Measurements from ENCODE around the gene PIK3R2.
"Not testable (repeated sequence)": the region's sequence is repeated elsewhere in the genome, so short reads cannot be mapped to it uniquely, and the experiment has no call there.

Gene PIK3R2

GRCh38 chr19:18152817-18153555 lies at the start of gene PIK3R2:
Gene PIK3R2, plus strand, starts transcription at chr19:18153163. Its CDS starts 2,717 bp downstream, at chr19:18155880.
- DNase-seq (ENCODE audit: low read depth) = peak; percentile 91
- no peak for TF ChIP-seq CTCF (IDR thresholded peaks at IDR 0.05; ENCODE audit: control insufficient read depth, insufficient read depth, low read depth, low read length, missing control alignments)
- H3K4me3 ChIP-seq (ENCODE audit: control insufficient read depth, low read depth, low read length) = peak within 1 kb of the TSS; percentile 86

DNA sequence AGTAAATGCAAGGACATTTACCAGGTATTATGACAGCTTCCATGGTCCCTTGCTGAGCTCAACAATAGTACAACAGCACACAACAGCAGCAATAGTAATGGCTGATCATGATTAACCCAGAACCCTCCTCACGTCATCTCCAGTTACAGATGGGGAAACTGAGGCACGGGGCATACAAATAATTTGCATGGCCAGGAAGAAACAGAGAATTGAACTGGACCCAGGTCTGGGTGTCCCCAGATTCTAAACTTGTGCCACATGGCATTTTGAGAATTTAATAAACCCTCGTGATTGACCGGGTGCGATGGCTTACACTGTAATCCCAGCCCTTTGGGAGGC lies 48.2 kb upstream of the PIK3R2 start:
- DNase-seq (ENCODE audit: low read depth) = no peak
- no peak for TF ChIP-seq CTCF (IDR thresholded peaks at IDR 0.05; ENCODE audit: control insufficient read depth, insufficient read depth, low read depth, low read length, missing control alignments)

DNA sequence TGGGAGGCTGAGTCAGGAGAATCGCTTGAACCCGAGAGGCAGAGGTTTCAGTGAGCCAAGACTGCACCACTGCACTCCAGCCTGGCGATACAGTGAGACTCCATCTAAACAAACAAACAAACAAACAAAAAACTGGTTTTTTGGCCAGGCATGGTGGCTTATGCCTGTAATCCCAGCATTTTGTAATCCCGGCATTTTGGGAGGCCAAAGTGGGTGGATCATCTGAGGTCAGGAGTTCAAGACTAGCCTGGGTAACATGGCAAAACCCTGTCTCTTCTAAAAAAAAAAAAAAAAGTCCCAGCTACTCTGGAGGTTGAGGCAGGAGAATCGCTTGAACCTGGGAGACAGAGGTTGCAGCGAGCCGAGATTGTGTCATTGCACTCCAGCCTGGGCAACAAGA lies 47.7 kb upstream of the PIK3R2 start:
- H3K4me3 ChIP-seq (ENCODE audit: control insufficient read depth, low read depth, low read length); DNase-seq (ENCODE audit: low read depth): not testable (repeated sequence)

More for the DNA sequence above, 48.2 kb upstream of the PIK3R2 start:
- H3K4me3 ChIP-seq (ENCODE audit: control insufficient read depth, low read depth, low read length) = peak overlapping the region; percentile 47

DNA sequence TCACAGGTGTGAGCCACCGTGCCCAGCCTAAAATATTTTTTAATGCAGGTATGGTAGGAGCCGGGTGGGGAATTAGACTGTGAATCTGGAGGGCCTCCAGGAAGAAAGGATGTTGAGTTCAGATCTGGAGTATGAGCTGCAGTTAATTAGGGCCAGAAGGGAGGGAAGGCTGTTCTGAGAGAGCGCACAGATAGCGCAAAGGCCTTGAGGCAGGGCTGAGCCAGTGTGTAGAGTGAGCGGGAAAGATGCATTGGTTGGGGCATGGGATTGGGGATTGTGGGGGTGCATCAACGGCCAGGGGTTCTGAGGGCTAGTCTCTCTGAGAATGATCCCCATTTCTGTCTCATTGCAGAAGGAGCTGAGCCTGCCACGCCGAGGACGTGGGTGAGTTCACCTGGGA lies 45.7 kb upstream of the PIK3R2 start:
- no peak for DNase-seq (ENCODE audit: low read depth)
- H3K4me3 ChIP-seq (ENCODE audit: control insufficient read depth, low read depth, low read length) = no peak overlapping the region
- no peak for TF ChIP-seq CTCF (IDR thresholded peaks at IDR 0.05; ENCODE audit: control insufficient read depth, insufficient read depth, low read depth, low read length, missing control alignments)

- DNase-seq (ENCODE audit: low read depth) = no peak
- no peak for TF ChIP-seq CTCF (IDR thresholded peaks at IDR 0.05; ENCODE audit: control insufficient read depth, insufficient read depth, low read depth, low read length, missing control alignments)
- H3K4me3 ChIP-seq (ENCODE audit: control insufficient read depth, low read depth, low read length) = no peak overlapping the region
Measured at GRCh38 chr19:18108897-18109296, 44.1 kb upstream of the PIK3R2 start.

- no peak for DNase-seq (ENCODE audit: low read depth)
- H3K4me3 ChIP-seq (ENCODE audit: control insufficient read depth, low read depth, low read length) = peak overlapping the region; percentile 74
- no peak for TF ChIP-seq CTCF (IDR thresholded peaks at IDR 0.05; ENCODE audit: control insufficient read depth, insufficient read depth, low read depth, low read length, missing control alignments)
Measured at GRCh38 chr19:18109341-18109732, 43.6 kb upstream of the PIK3R2 start.

- DNase-seq (ENCODE audit: low read depth) = no peak
- peak overlapping the region; percentile 74 for H3K4me3 ChIP-seq (ENCODE audit: control insufficient read depth, low read depth, low read length)
- TF ChIP-seq CTCF (IDR thresholded peaks at IDR 0.05; ENCODE audit: control insufficient read depth, insufficient read depth, low read depth, low read length, missing control alignments) = no peak
Measured at GRCh38 chr19:18109733-18110608, 43.0 kb upstream of the PIK3R2 start.

All from AG09309 (cell line).